HG02642 (cell line): ENCODE data around the gene PCDHGA9.

Experiments used
- ATAC-seq: cut with Tn5 transposase; IDR thresholded peaks from one replicate; pipeline ENCODE4 v1.9.1; 2021; ENCODE audit warnings: mild to moderate bottlenecking; ENCODE audit not compliant: unreplicated experiment, poor library complexity

The PCDHGA9 gene

GRCh38 chr5:141439411-141440141 is 37.0 kb downstream of the PCDHGA9 start:
- ATAC-seq = no peak

GRCh38 chr5:141440341-141440740 is 37.8 kb downstream of the PCDHGA9 start:
- no peak for ATAC-seq

DNA sequence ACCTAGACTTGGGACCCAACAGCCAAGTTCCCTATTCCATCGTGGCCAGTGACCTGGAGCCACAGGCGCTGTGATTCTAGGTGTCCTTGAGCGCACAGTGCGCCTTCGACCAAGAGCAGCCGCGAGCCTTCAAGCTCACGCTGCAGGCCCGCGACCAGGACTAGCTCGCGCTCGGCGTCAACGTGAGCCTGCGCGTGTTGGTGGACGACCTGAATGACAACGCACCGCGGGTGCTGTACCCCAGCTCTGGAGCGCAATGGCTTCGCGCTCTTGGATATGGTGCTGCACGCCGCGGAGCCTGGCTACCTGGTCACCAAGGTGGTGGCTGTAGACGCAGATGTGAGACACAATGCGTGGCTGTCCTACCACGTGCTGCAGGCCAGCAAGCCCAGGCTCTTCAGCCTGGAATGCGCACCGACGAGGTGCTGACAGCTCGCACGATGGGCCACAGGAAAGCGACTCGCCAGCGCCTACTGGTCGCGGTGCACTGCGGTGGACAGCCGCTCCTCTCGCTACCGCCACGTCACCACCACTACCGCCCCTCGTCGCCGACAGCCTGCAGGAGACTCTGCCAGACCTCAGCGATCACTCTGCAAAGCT is 39.1 kb downstream of the PCDHGA9 start:
- ATAC-seq = no peak
